ENCODE results near the gene MBNL2. TPM values are rescaled to one million over a fixed set of nuclear protein-coding genes. Genes with fewer than 3 reads are reported as not detected.

MBNL2 gene
- total RNA-seq, 1 experiment from 2014 or later = 17.8 TPM

- H3K36me3 ChIP-seq (ENCODE audit: low read depth, low read length) = no peaks in the 10 kb centered on the region
- TF ChIP-seq EZH2phosphoT487 (IDR thresholded peaks at IDR 0.05; ENCODE audit: borderline replicate concordance, low read length) (no peak), CTCF (conservative IDR thresholded peaks at IDR 0.05; ENCODE audit: low read depth, low read length) (no peak), EZH2 (IDR thresholded peaks at IDR 0.05; ENCODE audit: low read length, unreplicated experiment) (no peak)
- no peak for DNase-seq
- H3F3A ChIP-seq (ENCODE audit: low read length, unreplicated experiment) = no peaks in the 10 kb centered on the region
- H3K9me2 ChIP-seq (replicated peaks; ENCODE audit: low read length) = no peaks in the 10 kb centered on the region
- H2AFZ ChIP-seq (ENCODE audit: low read length) = no peak overlapping the region
- H3K4me3 ChIP-seq (ENCODE audit: low read length) = no peak overlapping the region
- ChIA-PET CTCF (no interaction called here), POLR2A (ENCODE audit: unreplicated experiment) (no interaction called here)
- no peaks in the 10 kb centered on the region for H3K27me3 ChIP-seq (ENCODE audit: low read length)
- intact Hi-C loops (cut with micrococcal nuclease) = no loop called here
- H3K9me3 ChIP-seq (ENCODE audit: low read length) = no peaks in the 10 kb centered on the region
- no peaks in the 10 kb centered on the region for H4K20me1 ChIP-seq (ENCODE audit: low read length)
- BruUV-seq (replicated peaks) = no TSS peak
- H3K4me1 ChIP-seq (ENCODE audit: insufficient read depth, low read length) = no peaks in the 10 kb centered on the region
- no peak overlapping the region for H3K27ac ChIP-seq (ENCODE audit: low read length)
- no peak overlapping the region for H3K4me2 ChIP-seq (ENCODE audit: low read length)
- no peaks in the 10 kb centered on the region for H3K79me2 ChIP-seq (ENCODE audit: low read length)
- H3K9ac ChIP-seq (ENCODE audit: low read length) = no peak overlapping the region
- no peak for ATAC-seq
Measured at GRCh38 chr13:97317933-97318332, 95.8 kb downstream of the MBNL2 start.

- H3K4me2 ChIP-seq (ENCODE audit: low read length) = no peak overlapping the region
- no peaks in the 10 kb centered on the region for H3K9me3 ChIP-seq (ENCODE audit: low read length)
- no peak overlapping the region for H3K27ac ChIP-seq (ENCODE audit: low read length)
- H3K4me1 ChIP-seq (ENCODE audit: insufficient read depth, low read length) = no peaks in the 10 kb centered on the region
- no peaks in the 10 kb centered on the region for H3K79me2 ChIP-seq (ENCODE audit: low read length)
- no peaks in the 10 kb centered on the region for H3K27me3 ChIP-seq (ENCODE audit: low read length)
- CTCF ChIA-PET = no interaction called here
- intact Hi-C loops (cut with micrococcal nuclease) = no loop called here
- TF ChIP-seq EZH2 (IDR thresholded peaks at IDR 0.05; ENCODE audit: low read length, unreplicated experiment) (no peak), EZH2phosphoT487 (IDR thresholded peaks at IDR 0.05; ENCODE audit: borderline replicate concordance, low read length) (no peak), CTCF (conservative IDR thresholded peaks at IDR 0.05; ENCODE audit: low read depth, low read length) (no peak)
- H2AFZ ChIP-seq (ENCODE audit: low read length) = no peak overlapping the region
- H3F3A ChIP-seq (ENCODE audit: low read length, unreplicated experiment) = no peaks in the 10 kb centered on the region
- ATAC-seq (no peak), DNase-seq (no peak)
- no TSS peak for BruUV-seq (replicated peaks)
- H3K9ac ChIP-seq (ENCODE audit: low read length) = no peak overlapping the region
- no peaks in the 10 kb centered on the region for H3K9me2 ChIP-seq (replicated peaks; ENCODE audit: low read length)
- H4K20me1 ChIP-seq (ENCODE audit: low read length) = no peaks in the 10 kb centered on the region
- POLR2A ChIA-PET (ENCODE audit: unreplicated experiment) = no interaction called here
- H3K36me3 ChIP-seq (ENCODE audit: low read depth, low read length) = no peaks in the 10 kb centered on the region
- no peak overlapping the region for H3K4me3 ChIP-seq (ENCODE audit: low read length)
Measured at GRCh38 chr13:97318532-97318931, 96.4 kb downstream of the MBNL2 start.

GRCh38 chr13:97319113-97319720 lies 97.1 kb downstream of the MBNL2 start:
- Histone ChIP-seq H3K4me1 (ENCODE audit: insufficient read depth, low read length) (no peaks in the 10 kb centered on the region), H4K20me1 (ENCODE audit: low read length) (no peaks in the 10 kb centered on the region), H2AFZ (ENCODE audit: low read length) (no peak overlapping the region), H3K4me3 (ENCODE audit: low read length) (no peak overlapping the region), H3K9ac (ENCODE audit: low read length) (no peak overlapping the region), H3F3A (ENCODE audit: low read length, unreplicated experiment) (no peaks in the 10 kb centered on the region), H3K4me2 (ENCODE audit: low read length) (no peak overlapping the region), H3K36me3 (ENCODE audit: low read depth, low read length) (no peaks in the 10 kb centered on the region), H3K9me2 (replicated peaks; ENCODE audit: low read length) (no peaks in the 10 kb centered on the region), H3K27ac (ENCODE audit: low read length) (no peak overlapping the region), H3K27me3 (ENCODE audit: low read length) (no peaks in the 10 kb centered on the region), H3K9me3 (ENCODE audit: low read length) (no peaks in the 10 kb centered on the region), H3K79me2 (ENCODE audit: low read length) (no peaks in the 10 kb centered on the region)
- ATAC-seq = no peak
- no TSS peak for BruUV-seq (replicated peaks)
- CTCF ChIA-PET = no interaction called here
- POLR2A ChIA-PET (ENCODE audit: unreplicated experiment) = no interaction called here
- intact Hi-C loops (cut with micrococcal nuclease) = no loop called here
- TF ChIP-seq CTCF (conservative IDR thresholded peaks at IDR 0.05; ENCODE audit: low read depth, low read length) (no peak), EZH2phosphoT487 (IDR thresholded peaks at IDR 0.05; ENCODE audit: borderline replicate concordance, low read length) (no peak), EZH2 (IDR thresholded peaks at IDR 0.05; ENCODE audit: low read length, unreplicated experiment) (no peak)
- no peak for DNase-seq

Measured in PC-3 (cell line).